Adipose tissue (tissue), 3 donors: ENCODE measurements around the gene CCND1. TPM values are rescaled to one million over a fixed set of nuclear protein-coding genes. Genes with fewer than 3 reads are reported as not detected.

Source experiments
- H3K27ac ChIP-seq: one replicate; pipeline ENCODE4 v1.5.1; 2013; ENCODE audit warnings: low read depth, low read length
- WGBS, 3 donors: extraction: QIAGEN DNeasy Blood & Tissue Kit; methylation state at CpG; one replicate each; pipeline ENCODE4 v1.1.7; 2013; 5-methylcytosine and 5-hydroxymethylcytosine counted together
- polyA plus RNA-seq, 3 donors: library from polyadenylated mRNA; stranded (reverse); fragments of 200-250 nt; gene quantifications; one replicate each; pipeline ENCODE4 v1.2.3, GENCODE V29; 2013
- donor health status: healthy with polysubstance abuse.
- donor health status: Bipolar disorder and iron deficiency.
- donor health status: healthy.

Gene CCND1
- polyA plus RNA-seq, 3 donors: 11.1 to 59.6 (median 36.9) TPM

DNA sequence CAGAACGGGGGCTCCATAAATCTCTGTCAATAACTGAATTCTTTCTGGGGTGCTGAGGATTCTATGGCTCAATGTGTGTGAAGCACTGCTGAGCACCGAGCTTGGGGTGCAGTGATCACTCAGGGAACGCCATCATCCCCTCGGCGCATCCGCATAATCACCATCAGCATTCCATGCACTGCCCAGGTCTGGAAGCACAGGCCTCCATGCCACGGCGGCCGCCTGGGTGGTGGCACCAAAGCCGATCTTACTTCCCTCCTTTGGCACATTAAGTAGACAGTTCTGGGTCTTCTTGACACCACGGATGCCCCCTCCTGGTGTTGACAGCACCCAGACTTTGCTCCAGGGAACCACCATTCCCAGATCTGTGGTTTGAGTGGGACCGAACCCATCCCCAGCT is 18.6 kb downstream of the CCND1 start:
- no peak overlapping the region for H3K27ac ChIP-seq
- WGBS, 3 donors: 91 to 92% (median 91%) methylated on average over 12 of the region's 12 CpGs

DNA sequence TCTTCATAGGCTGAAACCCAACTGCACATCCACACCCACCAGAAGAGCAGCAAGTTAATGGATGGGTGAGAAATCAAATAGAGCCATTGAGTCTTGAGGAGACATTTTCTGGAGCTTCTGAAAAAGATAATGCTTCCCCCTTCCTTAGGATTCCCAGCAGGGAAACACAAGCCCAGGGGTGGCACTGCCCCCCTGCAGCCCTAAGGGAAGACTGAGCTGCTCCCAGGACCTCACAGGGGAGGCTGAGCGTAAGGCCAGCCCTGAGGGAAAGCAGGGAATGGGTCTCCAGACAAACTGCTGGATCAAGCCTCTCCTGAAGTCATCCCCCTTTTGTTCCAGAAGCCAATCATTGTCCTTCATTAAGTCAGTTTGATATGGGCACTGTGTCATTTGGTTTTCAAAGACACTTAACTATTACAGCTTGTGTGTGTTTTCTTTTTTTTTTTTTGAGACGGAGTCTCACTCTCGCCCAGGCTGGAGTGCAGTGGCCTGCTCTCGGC is 19.1 kb downstream of the CCND1 start:
- H3K27ac ChIP-seq: no peak overlapping the region
- WGBS, 3 donors: 96 to 98% (median 97%) methylated on average over 4 of the region's 4 CpGs

DNA sequence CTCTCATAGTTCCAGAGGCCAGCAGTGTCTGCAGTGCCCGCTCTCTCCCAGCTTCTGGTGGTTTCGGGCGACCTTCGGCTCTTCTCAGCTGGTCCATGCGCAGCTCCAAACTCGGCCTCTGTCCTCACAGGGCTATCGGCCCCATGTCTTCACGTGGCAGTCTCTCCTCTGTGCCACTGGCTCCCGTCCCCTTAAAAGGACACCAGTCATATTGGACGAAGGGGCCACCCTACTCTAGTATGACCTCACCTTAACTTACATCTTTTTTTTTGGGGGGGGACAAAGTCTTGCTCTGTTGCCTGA is 20.4 kb downstream of the CCND1 start:
- 74 to 96% (median 93%) methylated on average over 10 of the region's 10 CpGs for WGBS, 3 donors
- H3K27ac ChIP-seq: no peak overlapping the region

GRCh38 chr11:69662021-69662698 is 21.2 kb downstream of the CCND1 start:
- 61 to 88% (median 63%) methylated on average over 16 of the region's 16 CpGs for WGBS, 3 donors
- no peak overlapping the region for H3K27ac ChIP-seq

DNA sequence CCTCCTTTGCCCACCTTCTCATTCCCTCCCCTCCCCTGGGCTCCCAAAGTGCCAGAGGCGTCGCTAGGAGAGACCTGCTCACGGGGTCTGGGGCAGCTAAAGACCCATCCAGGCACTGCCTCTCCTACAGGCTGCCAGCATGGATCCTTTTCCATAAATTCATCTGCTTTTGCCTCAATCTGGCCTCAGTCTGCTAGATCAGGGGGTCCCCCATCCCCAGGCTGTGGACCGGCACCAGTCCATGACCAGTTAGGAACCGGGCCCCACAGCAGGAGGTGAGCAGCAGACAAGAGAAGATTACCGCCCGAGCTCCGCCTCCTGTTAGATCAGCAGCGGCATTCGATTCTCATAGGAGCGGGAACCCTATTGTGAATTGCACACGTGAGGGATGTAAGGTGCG is 21.9 kb downstream of the CCND1 start:
- 91 to 96% (median 91%) methylated on average over 13 of the region's 13 CpGs for WGBS, 3 donors
- no peak overlapping the region for H3K27ac ChIP-seq

DNA sequence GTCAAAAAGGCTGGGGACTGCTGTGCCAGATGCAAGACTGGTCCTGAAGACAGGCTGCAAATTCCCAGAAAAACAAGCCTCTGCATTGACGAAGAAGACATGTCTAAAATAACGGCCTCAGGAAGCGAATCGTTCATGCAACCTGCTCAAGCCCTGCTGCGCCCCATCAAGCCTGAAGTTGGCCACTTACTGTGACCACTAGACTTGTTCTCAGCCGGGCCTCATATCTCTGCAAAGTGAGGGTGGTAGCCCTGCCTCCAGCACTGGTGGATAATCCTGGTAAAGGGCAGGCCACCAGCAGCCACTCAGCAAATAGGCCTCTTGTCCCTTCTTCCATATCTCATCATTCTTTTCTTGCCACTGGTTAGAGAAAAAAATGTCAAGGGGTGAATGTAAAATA is 22.4 kb downstream of the CCND1 start:
- 93 to 95% (median 94%) methylated on average over 6 of the region's 6 CpGs for WGBS, 3 donors
- no peak overlapping the region for H3K27ac ChIP-seq

- H3K27ac ChIP-seq: no peak overlapping the region
- WGBS, 3 donors: 88 to 96% (median 92%) methylated on average over 17 of the region's 17 CpGs
These were observed 23.3 kb downstream of the CCND1 start for GRCh38 chr11:69664103-69664775.

GRCh38 chr11:69664901-69665300 is 23.9 kb downstream of the CCND1 start:
- WGBS, 3 donors: 88 to 94% (median 91%) methylated on average over 8 of the region's 8 CpGs
- H3K27ac ChIP-seq: no peak overlapping the region

DNA sequence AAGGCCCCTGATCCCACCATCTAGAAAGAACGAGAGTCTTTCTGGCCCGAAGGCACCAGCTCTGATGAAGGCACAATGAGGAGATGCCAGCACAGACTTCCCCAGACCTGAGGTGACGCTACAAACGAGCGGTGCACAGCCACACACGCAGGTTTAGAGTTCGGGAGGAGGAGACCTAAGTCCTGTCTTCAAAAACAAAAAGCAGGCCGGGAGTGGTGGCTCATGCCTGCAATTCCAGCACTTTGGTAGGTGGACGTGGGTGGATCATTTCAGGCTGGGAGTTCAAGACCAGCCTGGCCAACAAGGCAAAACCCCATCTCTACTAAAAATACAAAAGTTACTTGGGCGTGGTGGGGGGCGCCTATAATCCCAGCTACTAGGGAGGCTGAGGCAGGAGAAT is 24.7 kb downstream of the CCND1 start:
- H3K27ac ChIP-seq: no peak overlapping the region
- 90 to 94% (median 94%) methylated on average over 11 of the region's 11 CpGs for WGBS, 3 donors

DNA sequence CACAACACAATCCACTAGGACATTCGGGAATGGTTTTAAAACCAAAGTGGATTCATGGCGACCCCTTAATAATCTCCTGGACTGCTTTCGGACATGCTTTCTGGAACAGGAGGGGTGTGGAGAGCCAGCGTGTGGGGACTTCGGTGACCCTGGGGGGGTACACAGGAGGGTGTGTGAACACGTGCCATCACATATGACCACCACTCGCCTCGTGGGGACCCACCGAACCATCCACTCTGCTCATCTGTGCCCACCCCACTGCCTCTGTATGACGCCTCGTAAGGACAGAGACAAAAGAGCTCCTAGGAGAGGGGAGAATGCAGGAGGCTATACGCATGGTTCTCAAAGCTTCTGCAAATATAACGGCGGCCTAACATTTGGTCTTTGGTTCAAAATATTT is 25.3 kb downstream of the CCND1 start:
- WGBS, 3 donors: 93 to 96% (median 95%) methylated on average over 14 of the region's 14 CpGs

GRCh38 chr11:69666752-69667536 is 26.0 kb downstream of the CCND1 start:
- WGBS, 3 donors: 88 to 93% (median 92%) methylated on average over 33 of the region's 33 CpGs
- H3K27ac ChIP-seq: no peak overlapping the region

More for the DNA sequence above, 25.3 kb downstream of the CCND1 start:
- no peak overlapping the region for H3K27ac ChIP-seq

GRCh38 chr11:69667619-69668604 is 27.0 kb downstream of the CCND1 start:
- WGBS, 3 donors: 74 to 90% (median 88%) methylated on average over 26 of the region's 26 CpGs
- no peak overlapping the region for H3K27ac ChIP-seq

DNA sequence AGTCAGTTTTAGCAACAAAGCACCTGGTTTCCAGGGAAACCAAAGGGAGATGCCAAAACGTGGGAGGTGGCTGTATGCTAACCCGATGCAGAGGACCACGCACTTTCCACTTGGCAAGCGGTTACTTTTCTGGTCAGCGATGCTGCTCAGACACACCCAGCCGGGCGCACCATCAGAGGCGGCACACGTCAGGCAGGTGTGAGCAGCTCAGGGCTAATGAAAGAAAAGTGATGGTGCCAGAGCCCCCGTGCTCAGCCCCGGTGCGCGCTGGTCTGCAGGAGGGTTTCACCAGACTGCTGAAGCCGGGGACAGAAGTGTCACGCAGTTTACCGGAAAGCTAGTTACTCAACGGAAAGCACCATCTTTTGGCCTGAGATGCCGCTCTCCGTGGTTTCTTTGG is 28.5 kb downstream of the CCND1 start:
- no peak overlapping the region for H3K27ac ChIP-seq
- WGBS, 3 donors: 88 to 93% (median 89%) methylated on average over 19 of the region's 19 CpGs

DNA sequence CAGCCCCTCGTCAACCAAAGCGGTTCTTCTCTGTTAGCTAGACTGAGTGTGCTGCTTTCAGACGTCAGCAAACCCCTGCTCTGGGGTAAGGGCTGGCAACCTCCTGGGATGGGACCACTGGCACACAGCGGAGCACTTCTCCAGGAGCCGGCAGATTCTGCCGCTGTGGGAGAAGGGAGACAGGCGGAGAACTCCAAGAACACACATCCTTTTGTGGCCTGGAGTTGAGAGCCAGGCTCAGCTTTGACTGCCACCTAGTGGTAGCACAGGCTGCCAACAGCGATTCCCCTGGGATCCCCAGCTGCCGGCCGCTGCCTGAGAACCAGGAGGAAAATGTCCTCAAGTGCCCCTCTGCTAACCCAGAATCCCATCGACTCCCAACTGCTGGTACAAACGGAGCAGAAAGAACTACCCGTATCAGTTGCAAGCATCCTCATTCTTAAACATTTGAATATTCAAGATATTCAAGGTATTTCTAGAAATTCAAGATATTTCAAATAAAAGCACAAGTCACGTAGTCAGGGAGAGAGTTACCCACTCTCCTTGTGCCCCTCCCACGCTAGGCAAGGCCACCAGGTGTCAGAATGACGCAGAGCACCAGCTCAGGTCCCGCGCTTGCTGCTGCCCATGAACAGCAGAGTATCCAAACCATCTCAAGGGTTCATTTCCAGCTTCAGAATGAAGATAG is 29.3 kb downstream of the CCND1 start:
- 34 to 42% (median 40%) methylated on average over 18 of the region's 18 CpGs for WGBS, 3 donors
- no peak overlapping the region for H3K27ac ChIP-seq

- 77 to 84% (median 81%) methylated on average over 10 of the region's 10 CpGs for WGBS, 3 donors
These were observed 30.9 kb downstream of the CCND1 start for GRCh38 chr11:69671734-69672465.

DNA sequence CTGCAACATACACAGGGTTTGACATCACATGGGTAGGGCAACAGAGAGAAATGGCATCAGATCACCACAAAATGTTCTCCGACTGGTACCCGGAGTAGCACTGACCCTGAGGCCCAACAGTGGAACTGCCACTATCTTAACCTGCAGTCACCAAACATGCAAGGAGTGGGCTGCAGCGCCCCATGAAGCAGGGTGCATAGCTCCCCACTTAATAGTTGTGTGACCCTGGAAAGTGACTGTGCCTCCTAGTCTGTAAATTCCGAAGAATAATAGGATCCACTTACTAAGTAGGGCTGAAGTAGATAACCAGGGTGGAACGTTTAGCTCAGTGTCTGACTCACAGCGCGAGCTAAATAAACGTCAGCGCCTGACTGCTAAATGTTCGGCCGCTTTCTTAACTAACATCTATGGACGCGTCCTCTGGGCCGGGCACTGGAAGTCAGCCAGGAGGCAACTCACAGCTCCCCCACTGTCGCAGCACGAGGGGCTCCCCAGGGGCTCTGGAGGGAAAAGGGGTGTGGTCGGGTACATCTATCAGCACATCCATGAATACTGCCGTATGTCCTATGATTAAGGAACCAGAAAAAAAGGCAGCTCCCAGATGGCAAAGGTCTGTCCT is 33.4 kb downstream of the CCND1 start:
- 15 to 19% (median 16%) methylated on average over 18 of the region's 18 CpGs for WGBS, 3 donors
- no peak overlapping the region for H3K27ac ChIP-seq

More at GRCh38 chr11:69671734-69672465, 30.9 kb downstream of the CCND1 start:
- H3K27ac ChIP-seq: no peak overlapping the region
